ENCODE data around the gene ADAMTS7.

- no peak for TF ChIP-seq POLR2A (IDR thresholded peaks at IDR 0.05; ENCODE audit: low read depth, low read length)
- no peak for TF ChIP-seq POLR2AphosphoS5 (IDR thresholded peaks at IDR 0.05; ENCODE audit: low read depth, low read length)
- no peak for TF ChIP-seq TAF1 (IDR thresholded peaks at IDR 0.05; ENCODE audit: low read depth, low read length)
- no peak for TF ChIP-seq SPI1 (IDR thresholded peaks at IDR 0.05; ENCODE audit: low read depth, low read length)
Observed at GRCh38 chr15:78811825-78812183, 540 bp upstream of the ADAMTS7 start.
